ENCODE measurements around the gene ZNF622. TPM values are rescaled to one million over a fixed set of nuclear protein-coding genes. Genes with fewer than 3 reads are reported as not detected.
A peak's percentile ranks its signal among the peaks of the same experiment; 100 is the strongest.
"Not testable (repeated sequence)": the region's sequence is repeated elsewhere in the genome, so short reads cannot be mapped to it uniquely, and the experiment has no call there.

The ZNF622 gene
- total RNA-seq, 3 donors from 2014 or later: 34.1 to 48.5 (median 38.4) TPM

DNA sequence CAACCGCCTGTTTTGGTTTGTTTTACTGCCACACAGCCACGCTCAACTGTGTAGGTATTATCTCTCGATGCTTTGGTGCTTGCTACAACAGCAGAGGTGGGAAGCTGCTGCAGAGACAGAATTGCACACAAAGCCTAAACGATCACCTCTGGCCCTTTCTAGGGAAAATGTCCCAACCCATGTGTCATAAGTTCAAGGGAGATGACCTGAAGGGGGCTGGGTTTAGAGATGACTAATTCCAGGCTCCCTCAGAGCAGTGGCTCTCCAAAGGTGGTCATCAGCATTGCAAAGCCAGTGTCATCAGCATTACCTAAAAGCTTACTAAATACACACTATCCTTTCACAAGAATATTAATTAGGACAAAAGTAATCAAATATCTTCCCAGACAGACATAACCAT, 10.9 kb downstream of the ZNF622 start:
- no peak for DNase-seq
- H3K4me1 ChIP-seq (ENCODE audit: low read depth): no peaks in the 10 kb centered on the region
- H3K36me3 ChIP-seq (ENCODE audit: low read depth): peaks cover 12% of the 10 kb centered on the region
- no peak overlapping the region for H3K4me3 ChIP-seq
- ATAC-seq: no peak
- intact Hi-C loops (cut with DNase I, micrococcal nuclease): loop anchor here in 1 of 2 donors (10.0 kb wide), 1 partner anchor 110 kb away; no protein-coding TSS in a partner anchor
- H3K9me3 ChIP-seq: no peaks in the 10 kb centered on the region
- TF ChIP-seq, protein P1, sequence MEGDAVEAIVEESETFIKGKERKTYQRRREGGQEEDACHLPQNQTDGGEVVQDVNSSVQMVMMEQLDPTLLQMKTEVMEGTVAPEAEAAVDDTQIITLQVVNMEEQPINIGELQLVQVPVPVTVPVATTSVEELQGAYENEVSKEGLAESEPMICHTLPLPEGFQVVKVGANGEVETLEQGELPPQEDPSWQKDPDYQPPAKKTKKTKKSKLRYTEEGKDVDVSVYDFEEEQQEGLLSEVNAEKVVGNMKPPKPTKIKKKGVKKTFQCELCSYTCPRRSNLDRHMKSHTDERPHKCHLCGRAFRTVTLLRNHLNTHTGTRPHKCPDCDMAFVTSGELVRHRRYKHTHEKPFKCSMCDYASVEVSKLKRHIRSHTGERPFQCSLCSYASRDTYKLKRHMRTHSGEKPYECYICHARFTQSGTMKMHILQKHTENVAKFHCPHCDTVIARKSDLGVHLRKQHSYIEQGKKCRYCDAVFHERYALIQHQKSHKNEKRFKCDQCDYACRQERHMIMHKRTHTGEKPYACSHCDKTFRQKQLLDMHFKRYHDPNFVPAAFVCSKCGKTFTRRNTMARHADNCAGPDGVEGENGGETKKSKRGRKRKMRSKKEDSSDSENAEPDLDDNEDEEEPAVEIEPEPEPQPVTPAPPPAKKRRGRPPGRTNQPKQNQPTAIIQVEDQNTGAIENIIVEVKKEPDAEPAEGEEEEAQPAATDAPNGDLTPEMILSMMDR (IDR thresholded peaks at IDR 0.05): no peak

DNA sequence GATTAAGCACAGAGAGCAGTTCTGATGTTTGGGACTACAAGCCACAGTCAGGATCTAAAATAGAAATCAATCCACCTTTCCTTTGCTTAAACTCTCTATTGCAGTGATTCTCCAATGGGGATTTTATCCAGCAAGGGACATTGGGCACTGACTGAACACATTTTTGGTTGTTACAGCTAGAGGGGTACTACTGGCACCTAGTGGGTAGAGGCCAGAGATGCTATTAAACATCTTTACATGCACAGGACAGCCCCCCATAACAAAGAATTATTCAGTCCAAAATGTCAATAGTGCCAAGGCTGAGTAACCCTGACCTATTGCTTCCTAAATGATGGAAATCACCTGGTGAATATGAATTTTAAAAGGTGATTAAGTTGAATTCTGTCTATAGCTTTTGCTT, 12.0 kb downstream of the ZNF622 start:
- no peak overlapping the region for H3K4me3 ChIP-seq
- H3K4me1 ChIP-seq (ENCODE audit: low read depth): no peaks in the 10 kb centered on the region
- H3K9me3 ChIP-seq: no peaks in the 10 kb centered on the region
- TF ChIP-seq, protein P1 (IDR thresholded peaks at IDR 0.05): no peak
- intact Hi-C loops (cut with DNase I, micrococcal nuclease): loop anchor here in 1 of 2 donors (10.0 kb wide), 1 partner anchor 109 kb away; no protein-coding TSS in a partner anchor
- no peak for ATAC-seq
- DNase-seq: no peak
- H3K36me3 ChIP-seq (ENCODE audit: low read depth): peaks cover 12% of the 10 kb centered on the region

DNA sequence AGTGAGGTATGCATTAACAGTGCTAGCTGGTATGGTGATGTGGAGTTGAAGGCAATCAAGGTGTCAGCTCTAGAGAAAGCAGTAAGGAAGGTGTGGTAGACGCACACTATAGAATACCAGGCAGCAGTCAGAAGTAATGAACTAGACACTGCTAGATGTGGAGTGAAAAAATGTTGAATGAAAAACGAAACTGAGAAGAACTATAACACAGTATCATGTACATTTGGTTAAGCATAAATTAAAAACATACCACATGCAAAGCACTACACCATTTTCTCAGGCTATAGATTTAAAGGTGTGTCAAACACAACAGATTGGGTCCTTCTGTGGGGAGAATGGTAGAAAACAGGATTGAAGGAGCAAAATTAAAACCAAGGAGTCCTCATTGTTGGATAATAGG, 15.4 kb downstream of the ZNF622 start:
- H3K4me3 ChIP-seq: no peak overlapping the region
- intact Hi-C loops (cut with DNase I, micrococcal nuclease): loop anchor here in 1 of 2 donors (10.0 kb wide), 1 partner anchor 105 kb away; no protein-coding TSS in a partner anchor
- DNase-seq (no peak), ATAC-seq (no peak)
- H3K36me3 ChIP-seq (ENCODE audit: low read depth): peaks cover 12% of the 10 kb centered on the region
- no peaks in the 10 kb centered on the region for H3K4me1 ChIP-seq (ENCODE audit: low read depth)
- H3K9me3 ChIP-seq: no peaks in the 10 kb centered on the region
- TF ChIP-seq, protein P1 (IDR thresholded peaks at IDR 0.05): no peak

DNA sequence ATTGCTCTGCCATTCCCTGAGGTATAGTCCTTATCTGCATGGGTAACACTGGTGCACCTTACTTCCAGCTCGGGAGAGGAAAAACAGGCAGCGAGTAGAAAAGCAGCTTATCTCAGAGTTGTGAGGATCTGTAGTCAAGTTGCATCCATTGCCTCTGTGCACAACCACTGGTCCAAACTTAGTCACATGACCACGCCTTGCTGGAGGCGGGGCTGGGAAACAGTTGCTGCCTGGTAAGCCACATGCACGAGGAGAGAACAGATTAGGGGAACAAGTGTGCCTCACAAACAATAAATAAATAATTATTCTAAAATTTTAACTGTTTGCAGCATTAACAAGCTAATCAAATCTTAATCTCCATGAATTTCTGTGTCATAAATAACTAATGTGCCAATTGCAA, 18.6 kb downstream of the ZNF622 start:
- Histone ChIP-seq H3K4me1 (ENCODE audit: low read depth) (no peaks in the 10 kb centered on the region), H3K36me3 (ENCODE audit: low read depth) (peaks cover 7% of the 10 kb centered on the region), H3K9me3 (no peaks in the 10 kb centered on the region), H3K4me3 (no peak overlapping the region)
- TF ChIP-seq, protein P1 (IDR thresholded peaks at IDR 0.05): no peak
- intact Hi-C loops (cut with DNase I, micrococcal nuclease): no loop called here
- ATAC-seq (peak; percentile 35), DNase-seq (no peak)

DNA sequence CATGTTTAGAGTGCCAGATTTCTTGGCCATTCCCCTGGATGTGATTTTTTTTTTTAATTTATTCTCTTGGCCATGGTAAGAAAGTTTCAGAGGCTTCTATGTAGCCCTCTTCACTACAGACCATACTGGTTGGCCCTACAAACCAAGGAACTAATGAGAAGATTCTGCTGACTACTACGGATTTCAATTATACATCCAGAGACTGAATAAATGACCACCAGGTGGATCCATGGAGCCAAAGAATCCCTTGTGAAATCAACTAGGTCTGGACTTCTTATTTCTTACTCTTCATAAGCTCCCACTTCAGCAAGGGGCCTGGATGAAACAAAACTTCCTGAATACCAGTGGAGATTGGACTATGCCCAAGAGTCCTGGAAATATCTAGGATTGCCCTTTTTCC, 27.6 kb downstream of the ZNF622 start:
- DNase-seq (no peak), ATAC-seq (peak; percentile 15)
- intact Hi-C loops (cut with DNase I, micrococcal nuclease): no loop called here
- TF ChIP-seq, protein P1 (IDR thresholded peaks at IDR 0.05): no peak
- Histone ChIP-seq H3K36me3 (ENCODE audit: low read depth) (no peaks in the 10 kb centered on the region), H3K4me3 (no peak overlapping the region), H3K4me1 (ENCODE audit: low read depth) (no peaks in the 10 kb centered on the region), H3K9me3 (no peaks in the 10 kb centered on the region)

DNA sequence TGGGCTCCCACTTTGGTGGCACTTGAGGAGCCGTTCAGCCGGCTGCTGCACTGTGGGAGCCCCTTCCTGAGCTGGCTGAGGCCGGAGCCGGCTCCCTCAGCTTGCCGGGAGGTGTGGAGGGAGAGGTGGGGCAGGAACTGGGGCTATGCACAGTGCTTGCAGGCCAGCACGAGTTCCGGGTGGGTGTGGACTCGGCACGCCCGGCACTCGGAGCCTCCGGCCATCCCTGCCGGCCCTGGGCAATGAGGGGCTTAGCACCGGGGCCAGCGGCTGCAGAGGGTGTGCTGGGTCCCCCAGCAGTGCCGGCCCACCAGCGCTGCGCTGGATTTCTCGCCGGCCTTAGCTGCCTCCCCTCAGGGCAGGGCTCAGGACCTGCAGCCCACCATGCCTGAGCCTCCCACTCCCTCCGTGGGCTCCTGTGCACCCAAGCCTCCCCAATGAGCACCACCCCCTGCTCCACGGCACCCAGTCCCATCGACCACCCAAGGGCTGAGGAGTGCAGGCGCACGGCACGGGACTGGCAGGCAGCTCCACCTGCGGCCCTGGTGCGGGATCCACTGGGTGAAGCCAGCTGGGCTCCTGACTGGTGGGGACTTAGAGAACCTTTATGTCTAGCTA, 29.4 kb downstream of the ZNF622 start:
- H3K36me3 ChIP-seq (ENCODE audit: low read depth); H3K9me3 ChIP-seq; H3K4me3 ChIP-seq; intact Hi-C loops (cut with DNase I, micrococcal nuclease); H3K4me1 ChIP-seq (ENCODE audit: low read depth); DNase-seq: not testable (repeated sequence)
- peak; percentile 46 for ATAC-seq
